H7 (cell line): Measurements from ENCODE around the gene CNTN1. TPM values are rescaled to one million over a fixed set of nuclear protein-coding genes. Genes with fewer than 3 reads are reported as not detected.

Source experiments
- DNase-seq: peaks from one replicate; pipeline ENCODE4 v3.0.0; 2012
- H3K27me3 ChIP-seq: 2 replicates; pipeline ENCODE4 v1.6.0; 2011; ENCODE audit warnings: mild to moderate bottlenecking, low read length; ENCODE audit not compliant: control insufficient read depth, insufficient read depth
- H3K36me3 ChIP-seq: replicated peaks from 2 replicates; pipeline ENCODE4 v1.5.1; 2011; ENCODE audit warnings: low read length; ENCODE audit not compliant: control insufficient read depth, insufficient read depth
- H3K4me3 ChIP-seq: 2 replicates; pipeline ENCODE4 v1.5.1; 2011; ENCODE audit warnings: low read depth, mild to moderate bottlenecking, control low read depth, low read length, moderate library complexity; ENCODE audit not compliant: insufficient read depth
- total RNA-seq: library from RNA; depleted of rRNA; stranded (reverse); fragments of >200 nt; shearing (Covaris generic); gene quantifications from 2 replicates; pipeline ENCODE4 v1.2.3, GENCODE V29; 2014

CNTN1 gene
- total RNA-seq, 1 experiment from 2014 or later, result 2.9 TPM

DNA sequence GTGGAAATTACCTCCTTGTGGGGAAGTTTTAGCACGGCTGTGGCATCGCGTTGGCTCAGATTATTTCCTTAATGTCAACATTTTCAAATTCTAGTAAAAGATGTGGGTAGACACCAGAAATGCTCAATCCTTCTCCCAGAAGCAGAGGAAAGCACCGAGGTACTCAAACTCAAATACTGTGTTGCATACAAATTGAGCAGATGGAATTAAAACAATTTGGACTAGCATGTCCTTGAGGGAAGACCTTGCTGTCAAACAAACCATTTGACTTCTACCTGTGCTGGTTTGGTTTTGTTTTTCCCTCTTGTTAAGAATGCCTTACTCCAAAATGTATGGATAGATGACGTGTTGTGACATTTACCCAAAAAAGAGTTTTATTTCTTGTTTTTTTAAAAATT is 136.4 kb downstream of the CNTN1 start:
- Histone ChIP-seq H3K36me3 (no peaks in the 10 kb centered on the region), H3K27me3 (no peaks in the 10 kb centered on the region), H3K4me3 (no peak overlapping the region)
- no peak for DNase-seq

DNA sequence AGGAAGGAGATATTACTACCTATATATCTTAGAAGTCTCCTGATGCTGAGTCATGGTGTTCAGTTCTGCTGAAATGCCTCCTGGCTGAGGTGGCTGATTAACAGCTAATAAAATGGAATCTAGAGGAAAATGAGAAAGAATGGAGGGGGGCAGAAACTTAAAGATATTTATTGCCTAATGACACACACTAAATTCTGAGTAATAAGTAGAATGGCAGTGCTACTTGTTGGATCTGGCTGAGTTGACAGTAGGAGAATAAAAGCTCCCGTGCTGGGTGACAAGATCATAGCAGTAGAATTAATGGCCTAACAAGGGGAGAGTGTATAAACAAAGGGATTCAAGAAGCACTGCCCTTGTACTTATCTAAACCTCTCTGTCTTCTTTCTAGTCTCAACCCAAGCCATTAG is 137.5 kb downstream of the CNTN1 start:
- Histone ChIP-seq H3K36me3 (no peaks in the 10 kb centered on the region), H3K4me3 (no peak overlapping the region), H3K27me3 (no peaks in the 10 kb centered on the region)
- DNase-seq, result no peak

GRCh38 chr12:40831916-40832315 is 139.7 kb downstream of the CNTN1 start:
- H3K36me3 ChIP-seq, result no peaks in the 10 kb centered on the region
- H3K4me3 ChIP-seq, result no peak overlapping the region
- no peak for DNase-seq
- H3K27me3 ChIP-seq, result no peaks in the 10 kb centered on the region

DNA sequence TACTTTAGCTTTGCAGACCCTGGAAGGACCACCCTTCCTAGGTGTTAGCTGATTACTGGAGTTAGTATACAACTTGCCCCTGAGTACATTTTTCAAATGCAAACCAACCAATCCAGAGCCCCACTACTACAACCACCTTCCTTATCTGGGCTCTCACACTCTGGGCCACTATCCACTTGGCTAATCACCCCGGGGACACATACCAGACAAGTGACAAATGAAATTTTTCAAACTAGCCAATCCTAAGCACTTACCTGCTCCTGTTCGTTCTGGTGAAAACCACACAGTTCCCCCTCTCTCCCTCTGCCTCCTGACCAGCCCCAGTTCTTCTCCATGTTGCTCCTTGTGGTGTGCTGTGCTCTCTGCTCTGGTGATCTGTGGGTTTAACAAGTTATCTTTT is 140.4 kb downstream of the CNTN1 start:
- H3K36me3 ChIP-seq, result no peaks in the 10 kb centered on the region
- DNase-seq, result no peak
- H3K27me3 ChIP-seq, result no peaks in the 10 kb centered on the region
- no peak overlapping the region for H3K4me3 ChIP-seq

DNA sequence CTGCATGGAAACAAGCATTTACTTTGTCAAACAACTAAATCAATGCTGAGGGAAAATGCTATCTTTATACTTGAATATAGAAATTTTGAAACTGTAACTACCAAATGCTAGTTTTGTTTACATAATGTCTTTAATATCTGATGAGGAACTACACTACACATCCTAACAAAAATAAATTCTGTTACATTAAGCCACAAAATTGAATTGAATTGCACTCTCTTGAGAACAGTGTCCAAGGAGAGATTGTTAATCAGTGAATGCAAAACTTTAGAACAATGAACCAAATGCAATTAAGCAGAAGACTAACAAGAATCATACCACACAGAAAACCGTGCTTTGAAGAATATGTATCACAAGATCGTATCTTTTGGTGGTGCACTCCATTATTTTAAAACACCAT is 141.6 kb downstream of the CNTN1 start:
- Histone ChIP-seq H3K36me3 (no peaks in the 10 kb centered on the region), H3K27me3 (no peaks in the 10 kb centered on the region), H3K4me3 (no peak overlapping the region)
- no peak for DNase-seq

GRCh38 chr12:40834321-40834720 is 142.1 kb downstream of the CNTN1 start:
- Histone ChIP-seq H3K4me3 (no peak overlapping the region), H3K27me3 (no peaks in the 10 kb centered on the region), H3K36me3 (no peaks in the 10 kb centered on the region)
- no peak for DNase-seq

GRCh38 chr12:40837891-40838429 is 145.7 kb downstream of the CNTN1 start:
- Histone ChIP-seq H3K4me3 (no peak overlapping the region), H3K36me3 (no peaks in the 10 kb centered on the region), H3K27me3 (no peaks in the 10 kb centered on the region)
- DNase-seq, result no peak

- Histone ChIP-seq H3K36me3 (no peaks in the 10 kb centered on the region), H3K27me3 (no peaks in the 10 kb centered on the region), H3K4me3 (no peak overlapping the region)
- DNase-seq, result no peak
Observed at GRCh38 chr12:40843495-40843894, 151.3 kb downstream of the CNTN1 start.

- no peak for DNase-seq
Observed at GRCh38 chr12:40853221-40853620, 161.0 kb downstream of the CNTN1 start.

GRCh38 chr12:40854604-40855003 is 162.4 kb downstream of the CNTN1 start:
- peak; percentile 1 for DNase-seq
- Histone ChIP-seq H3K36me3 (no peaks in the 10 kb centered on the region), H3K4me3 (no peak overlapping the region), H3K27me3 (no peaks in the 10 kb centered on the region)

More at GRCh38 chr12:40853221-40853620, 161.0 kb downstream of the CNTN1 start:
- Histone ChIP-seq H3K36me3 (no peaks in the 10 kb centered on the region), H3K4me3 (no peak overlapping the region), H3K27me3 (no peaks in the 10 kb centered on the region)

DNA sequence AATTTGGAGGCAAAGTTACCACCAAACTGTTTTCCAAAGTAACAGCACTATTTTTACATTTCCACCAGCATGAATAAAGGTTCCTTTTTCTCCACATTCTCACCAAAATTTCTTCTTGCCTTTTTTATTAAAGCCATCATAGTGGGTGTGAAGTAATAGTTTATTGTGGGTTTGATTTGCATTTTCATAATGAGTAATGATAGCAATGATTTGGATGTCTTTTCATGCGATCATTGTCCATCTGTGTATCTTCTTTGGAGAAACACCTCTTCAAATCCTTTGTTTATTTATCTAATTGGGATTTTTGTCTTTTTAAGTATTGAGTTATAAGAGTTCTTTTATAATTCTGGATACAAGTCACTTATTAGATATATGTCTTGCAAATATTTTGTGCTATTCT is 172.7 kb downstream of the CNTN1 start:
- Histone ChIP-seq H3K27me3 (no peaks in the 10 kb centered on the region), H3K36me3 (no peaks in the 10 kb centered on the region), H3K4me3 (no peak overlapping the region)
- no peak for DNase-seq

- no peaks in the 10 kb centered on the region for H3K27me3 ChIP-seq
- H3K4me3 ChIP-seq, result no peak overlapping the region
- DNase-seq, result no peak
- no peaks in the 10 kb centered on the region for H3K36me3 ChIP-seq
Observed at GRCh38 chr12:40870981-40871380, 178.7 kb downstream of the CNTN1 start.

DNA sequence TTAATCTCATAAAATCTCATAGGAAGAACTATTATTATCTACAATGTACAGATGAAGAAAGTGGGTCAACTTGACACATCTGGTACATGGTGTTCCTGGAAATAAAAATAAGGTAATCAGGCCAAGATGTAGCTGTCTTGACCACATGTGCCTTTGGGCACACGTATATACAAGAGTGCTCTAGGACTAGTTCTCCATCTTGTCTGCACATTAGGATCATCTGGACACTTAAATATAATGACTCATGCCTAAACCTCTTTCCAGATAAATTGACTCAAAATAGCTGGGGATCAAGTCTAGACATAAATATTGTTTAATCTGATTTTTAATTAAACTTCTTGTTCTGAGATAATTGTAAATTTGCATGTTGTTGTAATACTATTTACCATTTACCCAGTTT is 182.6 kb downstream of the CNTN1 start:
- Histone ChIP-seq H3K36me3 (no peaks in the 10 kb centered on the region), H3K4me3 (no peak overlapping the region), H3K27me3 (no peaks in the 10 kb centered on the region)
- DNase-seq, result no peak

DNA sequence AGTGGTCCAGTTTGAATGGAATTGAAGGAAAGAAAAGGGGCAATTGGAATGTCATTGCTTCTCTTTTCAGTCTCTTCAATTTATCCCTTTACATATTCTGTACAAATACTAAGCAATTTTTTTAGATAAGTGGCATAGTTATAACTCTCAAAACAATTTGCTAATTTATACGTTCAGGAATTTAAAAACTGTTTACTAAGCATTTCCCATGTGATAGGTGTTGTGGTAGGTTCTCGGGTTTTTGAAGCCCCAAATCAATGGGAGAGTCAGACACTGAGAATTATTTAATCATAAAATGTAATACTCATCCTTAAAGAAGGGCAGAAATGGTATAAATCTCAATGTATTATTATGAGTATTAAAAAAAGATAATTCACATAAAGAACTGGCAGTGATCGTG is 197.1 kb downstream of the CNTN1 start:
- Histone ChIP-seq H3K27me3 (no peaks in the 10 kb centered on the region), H3K36me3 (no peaks in the 10 kb centered on the region), H3K4me3 (no peak overlapping the region)
- no peak for DNase-seq

GRCh38 chr12:40892528-40892927 is 200.3 kb downstream of the CNTN1 start:
- H3K27me3 ChIP-seq, result no peaks in the 10 kb centered on the region
- H3K4me3 ChIP-seq, result no peak overlapping the region
- no peak for DNase-seq
- H3K36me3 ChIP-seq, result no peaks in the 10 kb centered on the region

DNA sequence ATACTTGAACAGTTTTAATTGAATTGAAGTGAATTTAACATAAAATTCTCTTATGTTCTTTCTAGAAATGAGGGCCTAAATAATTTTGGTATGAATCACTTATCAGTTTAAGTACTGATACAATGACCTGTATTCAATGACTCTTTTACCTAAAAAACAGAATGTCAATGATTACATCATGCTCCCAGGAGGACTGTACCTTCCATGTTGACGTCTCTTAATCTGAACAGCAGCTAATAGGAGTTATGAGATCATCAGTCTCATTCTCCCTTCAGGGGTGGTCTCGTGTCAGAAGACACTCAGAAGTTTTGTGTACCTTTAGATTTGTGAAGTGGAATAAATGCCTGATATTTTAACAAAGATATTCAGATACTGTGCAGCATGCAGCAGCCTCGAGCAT is 206.3 kb downstream of the CNTN1 start:
- DNase-seq, result no peak
- H3K4me3 ChIP-seq, result no peak overlapping the region
- H3K27me3 ChIP-seq, result no peaks in the 10 kb centered on the region
- H3K36me3 ChIP-seq, result no peaks in the 10 kb centered on the region
